ENCODE data around the gene NRG3. TPM values are rescaled to one million over a fixed set of nuclear protein-coding genes. Genes with fewer than 3 reads are reported as not detected.
"Not testable (repeated sequence)": the region's sequence is repeated elsewhere in the genome, so short reads cannot be mapped to it uniquely, and the experiment has no call there.

Gene NRG3
- total and polyA plus RNA-seq, 8 donors: 0.14 to 0.59 (median 0.25) TPM; not detected in 2

- FAIRE-seq: no peak
- TF ChIP-seq CTCF (IDR thresholded peaks at IDR 0.05): no peak
Observed at GRCh38 chr10:82981137-82981723, 1106.2 kb downstream of the NRG3 start.

GRCh38 chr10:82982110-82982608, 1107.2 kb downstream of the NRG3 start:
- ATAC-seq: peak in 3 of 4 donors; percentile 35 to 62 (median 50)
- WGBS, 2 donors: 49 to 68% methylated on average over 5 of the region's 5 CpGs
- no peak for TF ChIP-seq CTCF (IDR thresholded peaks at IDR 0.05)
- H3K27ac ChIP-seq: no peak overlapping the region
- no peaks in the 10 kb centered on the region for H3K9me3 ChIP-seq
- no peaks in the 10 kb centered on the region for H3K36me3 ChIP-seq
- intact Hi-C loops (cut with DNase I): no loop called here
- H3K4me3 ChIP-seq: no peak overlapping the region
- no peak for DNase-seq
- no peak for FAIRE-seq
- H3K4me1 ChIP-seq: no peaks in the 10 kb centered on the region
- no peaks in the 10 kb centered on the region for H3K27me3 ChIP-seq

More at GRCh38 chr10:82981137-82981723, 1106.2 kb downstream of the NRG3 start:
- H3K4me3 ChIP-seq: no peak overlapping the region
- H3K36me3 ChIP-seq: no peaks in the 10 kb centered on the region
- ATAC-seq (no peak), DNase-seq (no peak)
- no peaks in the 10 kb centered on the region for H3K9me3 ChIP-seq
- H3K27ac ChIP-seq: no peak overlapping the region
- 68 to 79% methylated on average over 6 of the region's 6 CpGs for WGBS, 2 donors
- H3K4me1 ChIP-seq: no peaks in the 10 kb centered on the region
- intact Hi-C loops (cut with DNase I): no loop called here
- H3K27me3 ChIP-seq: no peaks in the 10 kb centered on the region

- H3K27me3 ChIP-seq: no peaks in the 10 kb centered on the region
- no peaks in the 10 kb centered on the region for H3K36me3 ChIP-seq
- H3K27ac ChIP-seq: no peak overlapping the region
- no peak overlapping the region for H3K4me3 ChIP-seq
- no peak for TF ChIP-seq CTCF (IDR thresholded peaks at IDR 0.05)
- no peaks in the 10 kb centered on the region for H3K4me1 ChIP-seq
- no peaks in the 10 kb centered on the region for H3K9me3 ChIP-seq
- ATAC-seq (no peak), FAIRE-seq (no peak), DNase-seq (no peak)
- 82 to 95% methylated on average over 10 of the region's 10 CpGs for WGBS, 2 donors
- intact Hi-C loops (cut with DNase I): no loop called here
Observed at GRCh38 chr10:82986216-82986615, 1111.2 kb downstream of the NRG3 start.

GRCh38 chr10:83006479-83006878, 1131.5 kb downstream of the NRG3 start:
- ATAC-seq; H3K4me3 ChIP-seq; H3K27ac ChIP-seq; H3K9me3 ChIP-seq; H3K36me3 ChIP-seq; H3K4me1 ChIP-seq; intact Hi-C loops (cut with DNase I); H3K27me3 ChIP-seq; DNase-seq; FAIRE-seq: not testable (repeated sequence)
- 79 to 82% methylated on average over 8 of the region's 8 CpGs for WGBS, 2 donors

GRCh38 chr10:83007510-83007909, 1132.5 kb downstream of the NRG3 start:
- Histone ChIP-seq H3K36me3 (no peaks in the 10 kb centered on the region), H3K4me1 (no peaks in the 10 kb centered on the region), H3K27ac (no peak overlapping the region), H3K9me3 (no peaks in the 10 kb centered on the region), H3K4me3 (no peak overlapping the region), H3K27me3 (no peaks in the 10 kb centered on the region)
- intact Hi-C loops (cut with DNase I): no loop called here
- FAIRE-seq (no peak), ATAC-seq (no peak), DNase-seq (no peak)
- no peak for TF ChIP-seq CTCF (IDR thresholded peaks at IDR 0.05)
- WGBS, 2 donors: 47 to 51% methylated on average over 3 of the region's 3 CpGs
